IMR-90 (cell line): ENCODE data around the gene TMEM143.

Experiments
- BHLHE40 ChIP-seq: fragments of 150-350 bp; IDR thresholded peaks from 2 replicates; pipeline ENCODE4 v1.6.1; 2016; ENCODE audit warnings: mild to moderate bottlenecking, low read depth, low read length
- CEBPB ChIP-seq: IDR thresholded peaks from 2 replicates; pipeline ENCODE4 v1.6.1; 2012; ENCODE audit warnings: low read depth, low read length, improper control_type of control experiment
- MAFK ChIP-seq: IDR thresholded peaks from 2 replicates; pipeline ENCODE4 v1.6.1; 2012; ENCODE audit warnings: low read depth, low read length, improper control_type of control experiment
- MAZ ChIP-seq: IDR thresholded peaks from 2 replicates; pipeline ENCODE4 v1.6.1; 2012; ENCODE audit warnings: low read depth, mild to moderate bottlenecking, low read length, improper control_type of control experiment, moderate library complexity, borderline replicate concordance
- MXI1 ChIP-seq: IDR thresholded peaks from 2 replicates; pipeline ENCODE4 v1.6.1; 2012; ENCODE audit warnings: low read depth, mild to moderate bottlenecking, low read length, moderate library complexity, borderline replicate concordance
- POLR2A ChIP-seq: IDR thresholded peaks from 2 replicates; pipeline ENCODE4 v1.6.1; 2012; ENCODE audit warnings: mild to moderate bottlenecking, low read depth, low read length
- RAD21 ChIP-seq: IDR thresholded peaks from 2 replicates; pipeline ENCODE4 v1.6.1; 2012; ENCODE audit warnings: low read length, improper control_type of control experiment
- RCOR1 ChIP-seq: IDR thresholded peaks from 2 replicates; pipeline ENCODE4 v1.6.1; 2012; ENCODE audit warnings: mild to moderate bottlenecking, low read length, improper control_type of control experiment; ENCODE audit not compliant: insufficient replicate concordance
- TF ChIP-seq, protein P1 (sequence below): conservative IDR thresholded peaks from 2 replicates; pipeline ENCODE4 v1.5.1; 2012; ENCODE audit warnings: mild to moderate bottlenecking, low read depth, low read length, improper control_type of control experiment
- TF ChIP-seq, protein P2 (sequence below): fragments of 150-350 bp; IDR thresholded peaks from 2 replicates; pipeline ENCODE4 v1.6.1; 2017; ENCODE audit warnings: mild to moderate bottlenecking, antibody characterized with exemption, low read length, low read depth
- TF ChIP-seq, protein P3 (sequence below): fragments of 150-350 bp; IDR thresholded peaks from 2 replicates; pipeline ENCODE4 v1.6.1; 2016; ENCODE audit warnings: low read depth, mild to moderate bottlenecking, low read length, moderate library complexity, borderline replicate concordance

DNA sequence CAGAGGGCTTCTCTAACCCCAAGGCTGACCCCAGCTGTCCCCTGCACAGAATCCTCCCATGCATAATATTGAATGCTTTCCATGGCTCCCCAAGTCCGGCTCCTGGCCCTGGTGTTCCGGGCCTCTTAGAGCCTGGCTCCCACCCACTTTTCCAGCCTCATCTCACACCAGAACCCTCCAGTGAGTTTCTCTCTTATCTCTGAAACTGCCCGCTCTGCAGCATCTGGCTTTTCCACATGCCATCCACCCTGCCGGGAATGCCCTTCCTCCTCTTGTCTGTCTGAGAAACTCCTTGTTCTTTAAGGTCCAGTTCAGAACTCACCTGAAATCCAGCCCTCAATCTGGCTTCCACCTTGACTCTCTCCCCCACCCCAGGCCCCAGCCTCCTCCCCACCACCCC lies 7.2 kb upstream of the TMEM143 start:
- TF ChIP-seq, protein P1, sequence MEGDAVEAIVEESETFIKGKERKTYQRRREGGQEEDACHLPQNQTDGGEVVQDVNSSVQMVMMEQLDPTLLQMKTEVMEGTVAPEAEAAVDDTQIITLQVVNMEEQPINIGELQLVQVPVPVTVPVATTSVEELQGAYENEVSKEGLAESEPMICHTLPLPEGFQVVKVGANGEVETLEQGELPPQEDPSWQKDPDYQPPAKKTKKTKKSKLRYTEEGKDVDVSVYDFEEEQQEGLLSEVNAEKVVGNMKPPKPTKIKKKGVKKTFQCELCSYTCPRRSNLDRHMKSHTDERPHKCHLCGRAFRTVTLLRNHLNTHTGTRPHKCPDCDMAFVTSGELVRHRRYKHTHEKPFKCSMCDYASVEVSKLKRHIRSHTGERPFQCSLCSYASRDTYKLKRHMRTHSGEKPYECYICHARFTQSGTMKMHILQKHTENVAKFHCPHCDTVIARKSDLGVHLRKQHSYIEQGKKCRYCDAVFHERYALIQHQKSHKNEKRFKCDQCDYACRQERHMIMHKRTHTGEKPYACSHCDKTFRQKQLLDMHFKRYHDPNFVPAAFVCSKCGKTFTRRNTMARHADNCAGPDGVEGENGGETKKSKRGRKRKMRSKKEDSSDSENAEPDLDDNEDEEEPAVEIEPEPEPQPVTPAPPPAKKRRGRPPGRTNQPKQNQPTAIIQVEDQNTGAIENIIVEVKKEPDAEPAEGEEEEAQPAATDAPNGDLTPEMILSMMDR, result no peak
- TF ChIP-seq POLR2A (no peak), RAD21 (no peak), BHLHE40 (no peak), MXI1 (no peak), MAFK (no peak), CEBPB (no peak), MAZ (no peak), RCOR1 (no peak)
- TF ChIP-seq, protein P2, sequence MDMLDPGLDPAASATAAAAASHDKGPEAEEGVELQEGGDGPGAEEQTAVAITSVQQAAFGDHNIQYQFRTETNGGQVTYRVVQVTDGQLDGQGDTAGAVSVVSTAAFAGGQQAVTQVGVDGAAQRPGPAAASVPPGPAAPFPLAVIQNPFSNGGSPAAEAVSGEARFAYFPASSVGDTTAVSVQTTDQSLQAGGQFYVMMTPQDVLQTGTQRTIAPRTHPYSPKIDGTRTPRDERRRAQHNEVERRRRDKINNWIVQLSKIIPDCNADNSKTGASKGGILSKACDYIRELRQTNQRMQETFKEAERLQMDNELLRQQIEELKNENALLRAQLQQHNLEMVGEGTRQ, result no peak
- TF ChIP-seq, protein P3, sequence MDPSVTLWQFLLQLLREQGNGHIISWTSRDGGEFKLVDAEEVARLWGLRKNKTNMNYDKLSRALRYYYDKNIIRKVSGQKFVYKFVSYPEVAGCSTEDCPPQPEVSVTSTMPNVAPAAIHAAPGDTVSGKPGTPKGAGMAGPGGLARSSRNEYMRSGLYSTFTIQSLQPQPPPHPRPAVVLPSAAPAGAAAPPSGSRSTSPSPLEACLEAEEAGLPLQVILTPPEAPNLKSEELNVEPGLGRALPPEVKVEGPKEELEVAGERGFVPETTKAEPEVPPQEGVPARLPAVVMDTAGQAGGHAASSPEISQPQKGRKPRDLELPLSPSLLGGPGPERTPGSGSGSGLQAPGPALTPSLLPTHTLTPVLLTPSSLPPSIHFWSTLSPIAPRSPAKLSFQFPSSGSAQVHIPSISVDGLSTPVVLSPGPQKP, result no peak
